AG09319 (cell line): ENCODE measurements around the gene FOXJ1.

Source experiments
- DNase-seq: peaks from one replicate; pipeline ENCODE4 v3.0.0-alpha.2; 2010; ENCODE audit warnings: low read depth; ENCODE audit errors: extremely low read depth
- CTCF ChIP-seq: IDR thresholded peaks from 2 replicates; pipeline ENCODE4 v1.5.1; 2011; ENCODE audit warnings: low read depth, mild to moderate bottlenecking, inconsistent platforms, low read length, moderate library complexity

The FOXJ1 gene

DNA sequence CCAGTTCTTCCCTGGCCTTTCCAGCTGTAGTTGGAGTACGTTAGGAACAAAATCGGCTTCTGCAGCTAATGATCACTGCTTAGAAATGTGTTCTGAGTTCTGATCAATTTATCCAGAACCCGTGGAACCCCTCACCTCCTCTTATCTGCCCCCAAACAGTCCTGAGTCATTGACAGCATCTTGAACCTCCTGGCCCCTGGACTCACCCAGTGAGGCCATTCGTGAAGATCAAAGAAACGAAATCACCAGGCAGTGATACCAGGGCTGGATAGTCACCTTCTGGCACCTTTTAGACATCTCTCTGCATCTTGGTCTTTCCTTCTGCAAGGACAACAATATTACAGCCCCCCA, 20.4 kb downstream of the FOXJ1 start:
- DNase-seq: no peak
- no peak for TF ChIP-seq CTCF

GRCh38 chr17:76119409-76120371, 21.4 kb downstream of the FOXJ1 start:
- no peak for DNase-seq
- no peak for TF ChIP-seq CTCF

DNA sequence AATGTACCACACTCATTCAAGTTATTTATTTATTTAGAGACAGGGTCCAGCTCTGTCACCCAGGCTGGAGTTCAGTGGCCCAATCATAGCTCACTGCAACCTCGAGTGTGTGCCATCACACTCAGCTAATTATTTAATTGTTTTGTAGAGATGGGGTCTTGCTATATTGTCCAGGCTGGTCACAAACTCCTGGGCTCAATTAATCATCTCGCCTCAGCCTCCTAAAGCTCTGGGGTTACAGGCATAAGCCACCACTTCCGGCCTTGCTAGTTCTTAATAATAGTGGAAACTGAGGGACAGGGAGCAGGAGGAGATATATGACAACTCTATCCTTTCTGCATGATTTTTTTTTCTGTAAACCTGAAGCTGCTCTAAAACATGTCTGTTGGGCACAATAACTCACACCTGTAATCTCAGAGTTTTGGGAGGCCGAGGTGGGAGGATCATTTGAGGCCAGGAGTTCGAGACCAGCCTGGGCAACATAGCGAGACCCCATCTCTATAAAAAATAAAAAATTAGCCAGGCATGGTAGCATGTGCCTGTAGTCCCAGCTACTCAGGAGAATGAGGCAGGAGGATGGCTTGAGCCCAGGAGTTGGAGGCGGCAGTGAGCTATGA, 25.8 kb downstream of the FOXJ1 start:
- no peak for DNase-seq
- TF ChIP-seq CTCF: no peak

DNA sequence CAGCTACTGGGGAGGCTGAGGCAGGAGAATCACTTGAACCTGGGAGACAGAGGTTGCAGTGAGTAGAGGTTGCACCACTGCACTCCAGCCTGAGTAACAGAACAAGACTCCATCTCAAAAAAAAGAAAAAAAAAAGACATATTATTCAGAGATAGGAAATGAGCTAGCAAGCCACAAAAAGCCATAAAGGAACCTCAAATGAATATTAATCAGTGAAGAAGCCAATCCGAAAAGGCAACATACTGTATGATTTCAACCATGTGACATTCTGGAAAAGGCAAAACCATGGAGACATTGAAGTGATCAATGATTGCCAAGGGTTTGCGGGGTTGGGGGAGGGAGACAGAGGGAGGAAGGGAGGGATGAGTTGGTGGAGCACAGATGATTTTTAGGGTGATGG, 29.1 kb downstream of the FOXJ1 start:
- TF ChIP-seq CTCF: no peak

GRCh38 chr17:76107509-76107908, 33.5 kb downstream of the FOXJ1 start:
- no peak for DNase-seq

More for the DNA sequence above, 29.1 kb downstream of the FOXJ1 start:
- no peak for DNase-seq

GRCh38 chr17:76106703-76107102, 34.3 kb downstream of the FOXJ1 start:
- no peak for DNase-seq
- no peak for TF ChIP-seq CTCF

More at GRCh38 chr17:76107509-76107908, 33.5 kb downstream of the FOXJ1 start:
- no peak; the same call in 1 of the 2 replicates for TF ChIP-seq CTCF

- no peak for DNase-seq
- no peak for TF ChIP-seq CTCF
Measured at GRCh38 chr17:76104896-76105231, 36.2 kb downstream of the FOXJ1 start.
